GM18502 (cell line): ENCODE measurements around the gene GOSR1.
"Not testable (repeated sequence)": the region's sequence is repeated elsewhere in the genome, so short reads cannot be mapped to it uniquely, and the experiment has no call there.

Source experiments
- ATAC-seq: cut with Tn5 transposase; IDR thresholded peaks from one replicate; pipeline ENCODE4 v1.9.1; 2021; ENCODE audit warnings: mild to moderate bottlenecking; ENCODE audit not compliant: unreplicated experiment, poor library complexity

GOSR1 gene

DNA sequence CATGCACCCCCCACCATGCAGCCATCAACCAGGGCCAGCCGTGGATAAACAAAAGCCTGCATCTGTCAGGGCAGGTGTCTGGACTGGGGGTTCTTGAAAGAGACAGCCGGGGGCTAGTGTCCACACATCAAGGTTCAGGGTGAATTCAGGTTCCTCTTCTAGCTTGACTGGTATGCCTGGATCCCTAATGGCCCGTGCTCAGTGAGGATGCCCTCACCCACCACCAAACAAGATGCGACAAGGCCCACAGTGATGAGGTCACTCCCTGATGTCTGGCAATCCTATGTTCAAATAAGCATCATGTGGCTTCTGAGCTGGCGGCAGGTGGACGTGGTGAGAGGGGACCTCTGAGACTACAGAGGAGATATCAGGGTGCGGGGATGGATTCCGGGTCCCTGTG lies 64.6 kb downstream of the GOSR1 start:
- ATAC-seq, result no peak

DNA sequence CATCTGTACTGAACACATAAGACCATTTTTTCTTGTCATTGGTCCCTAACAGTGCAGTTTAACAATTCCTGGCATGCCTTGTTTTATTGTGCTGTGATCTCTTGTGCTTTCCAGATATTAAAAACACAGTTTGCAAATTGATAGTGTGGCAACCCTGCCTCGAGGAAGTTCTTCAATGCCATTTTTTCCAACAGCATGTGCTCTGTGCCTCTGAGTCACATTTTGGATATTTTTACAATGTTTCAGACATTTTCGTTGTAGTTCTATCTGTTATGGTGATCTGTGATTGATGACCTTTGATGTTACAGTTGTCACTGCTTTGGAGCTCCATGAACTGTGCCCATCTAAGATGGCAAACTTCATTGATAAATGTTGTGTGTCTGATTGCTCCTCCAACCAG lies 66.2 kb downstream of the GOSR1 start:
- no peak for ATAC-seq

DNA sequence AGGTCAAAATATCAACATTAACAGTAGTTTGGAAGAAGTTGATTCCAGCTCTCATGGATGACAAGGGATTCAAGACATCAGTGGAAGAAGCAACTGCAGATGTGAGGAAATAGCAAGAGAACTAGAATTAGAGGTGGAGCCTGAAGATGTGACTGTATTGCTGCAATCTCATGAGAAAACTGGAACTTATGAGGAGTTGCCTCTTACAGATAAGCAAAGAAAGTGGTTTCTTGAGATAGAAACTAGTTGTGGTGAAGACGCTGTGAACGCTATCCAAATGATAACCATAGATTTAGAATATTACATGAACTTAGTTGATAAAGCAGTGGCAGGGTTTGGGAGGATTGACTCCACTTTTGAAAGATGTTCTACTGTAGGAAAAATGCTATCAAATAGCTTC lies 67.8 kb downstream of the GOSR1 start:
- no peak for ATAC-seq

DNA sequence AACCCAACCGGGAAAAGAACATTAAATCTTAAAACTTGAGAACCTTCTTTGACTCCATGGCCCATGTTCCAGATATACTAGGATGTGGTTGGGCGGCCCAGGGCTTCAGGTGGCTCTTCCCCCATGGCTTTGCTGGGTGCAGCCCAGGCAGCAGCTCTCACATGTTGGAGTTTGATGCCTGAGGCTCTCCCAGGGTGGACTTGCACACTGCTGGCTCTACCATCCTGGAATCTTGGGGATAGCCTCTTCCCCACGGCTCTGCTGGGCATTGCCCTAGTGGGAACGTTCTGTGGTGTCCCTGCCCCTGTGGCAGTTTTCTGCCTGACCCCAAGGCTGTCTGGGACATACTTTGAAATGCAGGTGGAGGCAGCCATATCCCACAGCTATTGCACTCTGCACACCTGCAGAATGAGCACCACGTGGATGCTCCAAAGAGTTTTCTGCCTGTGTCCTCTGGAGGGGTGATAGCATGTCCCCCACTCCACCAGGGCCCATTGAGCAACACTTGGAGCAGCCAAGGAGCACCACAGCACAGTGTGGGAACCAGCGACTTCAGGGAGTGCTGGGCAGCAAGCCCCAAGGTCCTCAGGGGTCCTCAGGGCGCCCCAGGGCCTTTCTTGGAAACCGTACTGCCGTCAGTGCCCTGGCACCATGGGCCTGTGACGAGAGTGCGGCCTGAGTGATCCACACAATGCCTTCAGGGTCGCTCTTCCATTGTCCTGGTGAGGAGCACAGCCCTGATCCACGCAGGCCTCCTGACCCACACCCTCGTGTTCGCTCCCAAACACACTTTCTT lies 70.8 kb downstream of the GOSR1 start:
- ATAC-seq, result no peak

DNA sequence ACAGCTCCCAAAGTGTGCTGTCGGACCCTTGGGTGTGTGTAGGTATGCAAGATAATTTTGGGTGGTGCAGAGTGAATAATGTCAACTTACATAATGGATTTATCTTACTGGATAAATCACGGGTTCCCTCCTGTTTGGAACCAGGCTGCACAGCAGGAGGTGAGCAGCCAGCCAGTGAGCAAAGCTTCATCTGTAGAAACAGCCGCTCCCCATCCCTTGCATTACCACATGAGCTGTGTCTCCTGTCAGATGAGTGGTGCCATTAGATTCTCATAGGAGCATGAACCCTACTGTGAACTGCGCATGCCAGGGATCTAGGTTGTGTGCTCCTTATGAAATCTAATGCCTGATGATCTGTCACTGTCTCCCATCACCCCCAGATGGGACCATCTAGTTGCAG lies 72.0 kb downstream of the GOSR1 start:
- not testable (repeated sequence) for ATAC-seq

- no peak for ATAC-seq
Observed at GRCh38 chr17:30549864-30550511, 72.8 kb downstream of the GOSR1 start.

DNA sequence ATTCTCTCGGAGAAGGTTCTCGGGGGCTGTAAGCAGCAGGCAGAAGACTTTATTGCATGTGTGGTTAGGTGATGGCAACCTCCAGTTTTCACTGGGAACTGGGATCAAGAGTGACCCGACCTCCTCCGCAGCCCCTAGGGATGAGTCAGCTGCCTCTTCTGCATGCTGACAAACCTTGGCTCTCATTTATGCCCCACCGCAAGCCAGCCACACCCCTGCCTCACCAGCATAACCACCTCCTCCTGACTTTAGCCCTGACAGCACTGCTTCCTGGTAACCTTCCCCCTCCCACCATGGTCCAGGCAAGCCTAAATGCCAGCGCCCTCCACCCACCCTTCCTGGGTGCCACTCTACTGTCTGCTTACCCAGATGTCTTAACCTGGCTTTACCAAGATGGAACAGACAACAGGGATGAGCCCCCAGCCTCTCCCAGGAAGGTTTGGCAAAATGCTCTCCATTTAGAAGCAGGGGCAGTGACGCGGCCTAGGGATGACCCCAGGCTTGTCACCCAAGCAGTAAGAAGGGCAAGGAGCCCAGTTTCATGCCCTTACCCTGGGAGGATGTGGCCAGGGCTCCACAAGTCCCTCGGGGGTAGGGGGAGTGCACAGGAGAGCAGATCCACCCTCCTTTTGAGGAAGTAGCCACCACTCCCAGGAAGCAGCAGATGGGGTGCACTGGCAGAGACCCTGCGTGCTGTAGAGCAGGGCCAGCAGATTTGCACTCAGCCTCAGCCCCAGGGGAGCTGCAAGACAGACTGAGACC lies 73.5 kb downstream of the GOSR1 start:
- peak; percentile 52 for ATAC-seq

DNA sequence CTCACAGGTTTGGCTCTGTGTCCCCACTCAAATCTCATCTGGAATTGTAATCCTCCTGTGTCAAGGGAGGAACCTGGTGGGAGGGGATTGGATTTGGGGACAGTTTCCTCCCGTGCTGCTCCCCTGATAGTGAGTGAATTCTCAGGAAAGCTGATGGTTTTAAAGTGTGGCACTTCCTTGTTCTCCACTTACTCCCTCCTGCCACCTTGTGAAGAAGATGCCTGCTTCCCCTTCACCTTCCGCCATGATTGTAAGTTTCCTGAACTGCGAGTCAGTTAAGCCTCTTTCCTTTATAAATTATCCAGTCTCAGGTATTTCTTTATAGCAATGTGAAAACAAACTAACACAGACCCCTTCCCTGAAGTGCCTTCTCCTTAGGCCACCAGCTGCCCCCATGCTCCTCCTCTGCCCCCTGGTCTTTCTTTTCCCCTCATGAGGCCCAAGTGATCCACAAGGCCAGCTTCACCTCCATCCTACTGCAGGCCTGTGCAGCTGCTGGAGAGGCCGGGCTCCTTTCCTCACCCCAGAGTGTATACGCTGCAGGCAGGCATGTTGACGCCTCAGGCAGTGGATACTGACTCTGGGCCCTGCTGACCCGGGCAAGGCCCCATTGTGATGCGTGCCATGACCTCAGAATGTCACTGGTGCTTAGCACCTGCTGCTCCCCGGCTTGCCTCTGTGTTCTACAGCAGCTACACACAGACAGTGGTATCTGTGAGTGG lies 74.2 kb downstream of the GOSR1 start:
- ATAC-seq, result not testable (repeated sequence)

DNA sequence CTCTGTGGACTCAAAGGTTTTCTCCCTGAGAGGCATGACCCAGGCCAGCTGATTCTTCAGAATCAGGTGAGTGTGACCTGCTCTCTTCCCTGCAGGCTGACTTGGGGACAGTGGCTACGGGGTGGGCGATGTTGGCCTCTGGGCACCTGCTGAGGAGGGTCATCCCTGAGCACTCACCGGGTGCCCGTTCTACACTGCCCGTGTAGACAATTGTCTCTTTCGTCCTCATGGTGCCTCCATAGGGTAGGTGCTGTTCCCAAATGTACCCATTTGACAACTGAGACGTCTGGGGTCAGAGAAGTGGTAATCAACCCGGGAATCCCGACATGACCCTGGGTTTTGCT lies 74.8 kb downstream of the GOSR1 start:
- ATAC-seq, result no peak

GRCh38 chr17:30552994-30553566 lies 75.9 kb downstream of the GOSR1 start:
- ATAC-seq, result no peak

GRCh38 chr17:30553823-30554440 lies 76.7 kb downstream of the GOSR1 start:
- ATAC-seq, result not testable (repeated sequence)

- no peak for ATAC-seq
Observed at GRCh38 chr17:30554839-30555751, 77.9 kb downstream of the GOSR1 start.

GRCh38 chr17:30555942-30556341 lies 78.7 kb downstream of the GOSR1 start:
- ATAC-seq, result no peak

- ATAC-seq, result no peak
Observed at GRCh38 chr17:30556374-30557332, 79.4 kb downstream of the GOSR1 start.

GRCh38 chr17:30557916-30558685 lies 80.9 kb downstream of the GOSR1 start:
- no peak for ATAC-seq

- no peak for ATAC-seq
Observed at GRCh38 chr17:30558686-30559545, 81.7 kb downstream of the GOSR1 start.
